Spleen (tissue), 7 donors: ENCODE results near the gene DAPK2.

Experiments used
- POLR2A ChIP-seq, 3 donors: fragments of 450-650 bp; IDR thresholded peaks; one replicate each; pipeline ENCODE4 v1.5.1; 2017; ENCODE audit warnings: antibody characterized with exemption in 3 of 3, mild to moderate bottlenecking in 1 of 3
- TF ChIP-seq, protein P1 (sequence below), 11 experiments: fragments of 200-600 bp in 7 of 11; fragments of 450-650 bp in 4 of 11; sonication (generic) in 4 of 11; IDR thresholded peaks in 8 of 11; conservative IDR thresholded peaks in 3 of 11; 1 replicate in 7 of 11; 2 replicates in 4 of 11; pipeline versions ENCODE4 v1.4.0 to v1.8.0; 2016 to 2021; ENCODE audit warnings: antibody characterized with exemption in 11 of 11, inconsistent platforms in 4 of 11, mild to moderate bottlenecking in 1 of 11
- donor health status: DM: no; HTN: no; CAD: no; lungs with moderate emphysema.
- donor health status: DM: no; HTN: no; CAD: no.
- donor health status: DM: no; HTN: no; CAD: no.

DNA sequence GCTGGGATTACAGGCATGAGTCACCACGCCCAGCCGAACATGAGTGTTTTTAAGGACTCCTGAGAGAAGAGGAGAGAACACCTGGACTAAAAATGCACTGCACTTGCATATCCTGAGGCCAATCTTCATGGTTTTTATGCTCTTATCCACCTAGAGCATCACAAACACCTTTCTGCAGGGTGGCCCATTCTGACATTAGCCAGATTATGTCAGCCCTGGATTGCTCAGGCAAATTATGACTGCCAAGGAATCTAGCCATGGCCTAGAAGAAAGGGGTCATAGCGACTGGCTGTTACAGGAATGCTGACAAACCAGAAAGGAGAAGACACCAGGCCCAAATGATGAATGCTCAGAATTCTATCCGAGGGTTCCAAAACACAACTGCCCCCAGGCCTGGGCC lies 171.7 kb downstream of the DAPK2 start:
- TF ChIP-seq, protein P1, sequence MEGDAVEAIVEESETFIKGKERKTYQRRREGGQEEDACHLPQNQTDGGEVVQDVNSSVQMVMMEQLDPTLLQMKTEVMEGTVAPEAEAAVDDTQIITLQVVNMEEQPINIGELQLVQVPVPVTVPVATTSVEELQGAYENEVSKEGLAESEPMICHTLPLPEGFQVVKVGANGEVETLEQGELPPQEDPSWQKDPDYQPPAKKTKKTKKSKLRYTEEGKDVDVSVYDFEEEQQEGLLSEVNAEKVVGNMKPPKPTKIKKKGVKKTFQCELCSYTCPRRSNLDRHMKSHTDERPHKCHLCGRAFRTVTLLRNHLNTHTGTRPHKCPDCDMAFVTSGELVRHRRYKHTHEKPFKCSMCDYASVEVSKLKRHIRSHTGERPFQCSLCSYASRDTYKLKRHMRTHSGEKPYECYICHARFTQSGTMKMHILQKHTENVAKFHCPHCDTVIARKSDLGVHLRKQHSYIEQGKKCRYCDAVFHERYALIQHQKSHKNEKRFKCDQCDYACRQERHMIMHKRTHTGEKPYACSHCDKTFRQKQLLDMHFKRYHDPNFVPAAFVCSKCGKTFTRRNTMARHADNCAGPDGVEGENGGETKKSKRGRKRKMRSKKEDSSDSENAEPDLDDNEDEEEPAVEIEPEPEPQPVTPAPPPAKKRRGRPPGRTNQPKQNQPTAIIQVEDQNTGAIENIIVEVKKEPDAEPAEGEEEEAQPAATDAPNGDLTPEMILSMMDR (IDR thresholded peaks at IDR 0.05 in 8 of 11, conservative IDR thresholded peaks at IDR 0.05 in 3 of 11): no peak
- no peak for TF ChIP-seq POLR2A (IDR thresholded peaks at IDR 0.05)
